Stimulated activated naive B cell treated with anti-CD40 and anti-IgM and Interleukin-4, amounts not matched to agents 10 μg/mL and 1 μg/mL and 100 μg/mL, for 72 hours (primary cell): ENCODE data around the gene ASB13.
A peak's percentile ranks its signal among the peaks of the same experiment; 100 is the strongest.

Experiments used
- ATAC-seq, 2 donors: fragments of 150-1000 bp; cut with Tn5 transposase; replicated peaks; 2 replicates each; pipeline ENCODE4 v1.10.0; 2021; ENCODE audit warnings: moderate library complexity in 1 of 2
- DNase-seq: peaks from one replicate; pipeline ENCODE4 v3.0.0; 2021
- H3K27ac Mint-ChIP-seq: one replicate; pipeline ENCODE4 v1.8.0; 2022; ENCODE audit warnings: mild to moderate bottlenecking, mixed read lengths
- H3K27me3 Mint-ChIP-seq, 2 donors: one replicate each; pipeline ENCODE4 v1.8.0; 2022; ENCODE audit warnings: mixed read lengths in 2 of 2
- H3K36me3 Mint-ChIP-seq, 2 donors: one replicate each; pipeline ENCODE4 v1.8.0; 2022; ENCODE audit warnings: mixed read lengths in 2 of 2, mild to moderate bottlenecking in 1 of 2
- H3K4me1 Mint-ChIP-seq, 2 donors: one replicate each; pipeline ENCODE4 v1.8.0; 2022; ENCODE audit warnings: mixed read lengths in 2 of 2, mild to moderate bottlenecking in 1 of 2
- H3K4me3 Mint-ChIP-seq, 2 donors: one replicate each; pipeline ENCODE4 v1.8.0; 2022; ENCODE audit warnings: mild to moderate bottlenecking in 2 of 2, mixed read lengths in 2 of 2, moderate library complexity in 1 of 2
- H3K9me3 Mint-ChIP-seq, 2 donors: one replicate each; pipeline ENCODE4 v1.8.0; 2022; ENCODE audit warnings: mixed read lengths in 2 of 2, mild to moderate bottlenecking in 1 of 2

The ASB13 gene

DNA sequence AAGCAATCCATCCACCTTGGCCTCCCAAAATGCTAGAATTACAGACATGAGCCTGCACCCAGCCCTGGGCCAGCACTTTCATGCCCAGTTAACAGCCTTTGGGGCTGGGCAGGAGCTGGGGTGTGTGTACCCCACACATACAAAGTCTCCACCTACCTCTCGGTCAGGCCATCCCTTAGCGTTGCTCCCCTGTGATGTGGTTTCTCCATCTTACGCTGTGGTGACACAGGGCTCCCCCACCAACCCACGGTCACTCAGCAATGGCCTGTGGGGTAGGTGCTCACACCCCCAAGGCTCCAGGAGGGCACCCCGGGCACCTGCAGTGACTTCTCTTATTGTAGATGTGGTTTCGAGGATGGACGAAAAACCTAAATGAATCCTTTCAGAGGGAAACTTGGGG is 58.8 kb downstream of the ASB13 start:
- Mint-ChIP-seq H3K9me3 (peaks cover 6 to 10% of the 10 kb centered on the region in 2 donors), H3K36me3 (no peaks in the 10 kb centered on the region), H3K4me1 (peaks cover 3 to 5% of the 10 kb centered on the region in 2 donors), H3K4me3 (no peak overlapping the region), H3K27me3 (peaks cover 20 to 21% of the 10 kb centered on the region in 2 donors), H3K27ac (no peak overlapping the region)
- ATAC-seq (peak; percentile 14 to 27), DNase-seq (no peak)

DNA sequence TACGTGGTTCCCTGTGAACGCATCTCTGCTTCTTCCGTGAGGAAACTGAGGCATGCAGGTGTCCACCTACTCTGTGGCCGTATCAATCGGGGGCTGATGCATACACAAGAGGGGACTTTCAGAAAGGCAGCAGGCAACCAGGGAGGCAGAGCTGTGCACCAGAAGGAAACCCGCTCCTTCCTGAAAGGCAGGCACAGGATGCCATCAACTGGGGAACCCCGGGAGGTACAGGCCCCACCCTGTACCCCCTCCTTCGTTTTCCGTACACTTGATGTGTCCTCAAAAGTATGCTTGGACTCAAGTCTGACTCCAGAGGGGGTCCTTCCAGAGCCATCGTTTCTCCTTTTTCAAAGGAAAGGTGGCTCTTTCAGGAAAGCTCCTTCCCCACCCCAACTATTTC is 59.5 kb downstream of the ASB13 start:
- Mint-ChIP-seq H3K4me3 (no peak overlapping the region), H3K27ac (no peak overlapping the region), H3K4me1 (peaks cover 3 to 5% of the 10 kb centered on the region in 2 donors), H3K9me3 (peaks cover 6 to 11% of the 10 kb centered on the region in 2 donors), H3K27me3 (peaks cover 16 to 21% of the 10 kb centered on the region in 2 donors), H3K36me3 (no peaks in the 10 kb centered on the region)
- DNase-seq (no peak), ATAC-seq (peak; percentile 59 to 62)

DNA sequence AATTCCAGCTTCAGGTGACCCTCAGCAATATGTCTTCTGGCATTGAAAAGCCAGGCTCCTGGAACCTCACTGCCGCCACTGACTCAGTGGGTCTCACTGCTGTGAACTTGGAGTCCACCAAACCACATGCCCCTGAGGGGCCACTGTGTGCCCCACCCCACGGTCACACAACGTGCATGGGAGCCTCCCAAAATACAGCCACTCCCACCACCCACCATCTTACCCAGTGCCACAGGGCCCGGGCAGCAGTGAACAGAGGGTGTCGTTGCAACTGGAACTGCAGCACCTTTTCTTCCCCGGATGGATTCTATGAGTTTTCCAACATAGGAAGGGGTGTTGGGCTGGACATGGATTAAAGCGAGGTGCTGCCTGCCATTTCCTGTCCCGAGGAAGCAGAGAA is 60.1 kb downstream of the ASB13 start:
- Mint-ChIP-seq H3K27ac (no peak overlapping the region), H3K4me1 (peaks cover 3 to 5% of the 10 kb centered on the region in 2 donors), H3K27me3 (peaks cover 16 to 21% of the 10 kb centered on the region in 2 donors), H3K4me3 (no peak overlapping the region), H3K9me3 (peaks cover 6 to 11% of the 10 kb centered on the region in 2 donors), H3K36me3 (no peaks in the 10 kb centered on the region)
- ATAC-seq (no peak), DNase-seq (no peak)

DNA sequence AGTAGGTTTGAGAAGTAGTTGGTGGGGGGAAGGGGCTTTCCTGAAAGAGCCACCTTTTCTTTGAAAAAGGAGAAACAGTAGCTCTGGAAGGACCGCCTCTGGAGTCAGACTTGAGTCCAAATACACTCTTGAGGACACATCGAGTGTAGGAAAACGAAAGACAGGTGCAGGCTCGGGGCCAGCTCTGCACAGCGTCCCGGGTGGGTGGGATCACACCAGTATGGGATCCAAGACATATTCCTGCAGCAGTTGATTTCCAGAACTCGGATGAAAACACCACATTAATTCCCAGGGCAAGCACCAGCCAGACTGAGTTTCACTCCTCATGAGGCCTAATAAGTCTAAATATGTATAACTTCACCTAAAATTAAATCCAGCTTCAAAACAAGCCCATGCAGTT is 61.4 kb downstream of the ASB13 start:
- no peak for ATAC-seq
- H3K9me3 Mint-ChIP-seq: peaks cover 6 to 11% of the 10 kb centered on the region in 2 donors
- no peak overlapping the region for H3K4me3 Mint-ChIP-seq
- H3K27ac Mint-ChIP-seq: no peak overlapping the region
- H3K36me3 Mint-ChIP-seq: no peaks in the 10 kb centered on the region
- DNase-seq: no peak
- H3K4me1 Mint-ChIP-seq: peaks cover 3 to 5% of the 10 kb centered on the region in 2 donors
- H3K27me3 Mint-ChIP-seq: peaks cover 14 to 19% of the 10 kb centered on the region in 2 donors

GRCh38 chr10:5604236-5604925 is 62.0 kb downstream of the ASB13 start:
- Mint-ChIP-seq H3K36me3 (no peaks in the 10 kb centered on the region), H3K4me3 (no peak overlapping the region), H3K9me3 (peaks cover 6 to 11% of the 10 kb centered on the region in 2 donors), H3K27ac (no peak overlapping the region), H3K4me1 (peaks cover 3 to 5% of the 10 kb centered on the region in 2 donors), H3K27me3 (peaks cover 12 to 16% of the 10 kb centered on the region in 2 donors)
- ATAC-seq (no peak), DNase-seq (no peak)

DNA sequence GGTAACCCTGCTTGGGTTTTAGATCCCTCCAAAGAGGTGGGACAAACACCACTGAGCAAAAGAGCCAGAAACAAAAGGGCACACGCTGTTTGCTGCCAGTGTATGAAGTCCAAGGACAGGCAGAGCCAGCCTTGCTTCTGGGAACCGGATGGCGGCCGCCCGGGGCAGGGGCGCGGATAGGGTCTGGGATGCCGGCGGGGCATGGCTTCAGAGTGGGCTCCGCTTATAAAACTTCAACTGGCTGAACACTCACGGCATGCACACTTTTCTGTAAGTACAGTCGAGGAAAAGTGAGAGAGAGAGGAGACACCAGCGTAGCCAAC is 62.6 kb downstream of the ASB13 start:
- no peak for ATAC-seq
- Mint-ChIP-seq H3K9me3 (peaks cover 6 to 11% of the 10 kb centered on the region in 2 donors), H3K27ac (no peak overlapping the region), H3K4me3 (no peak overlapping the region), H3K36me3 (no peaks in the 10 kb centered on the region), H3K4me1 (peaks cover 3 to 5% of the 10 kb centered on the region in 2 donors), H3K27me3 (peaks cover 12 to 16% of the 10 kb centered on the region in 2 donors)
- DNase-seq: no peak

DNA sequence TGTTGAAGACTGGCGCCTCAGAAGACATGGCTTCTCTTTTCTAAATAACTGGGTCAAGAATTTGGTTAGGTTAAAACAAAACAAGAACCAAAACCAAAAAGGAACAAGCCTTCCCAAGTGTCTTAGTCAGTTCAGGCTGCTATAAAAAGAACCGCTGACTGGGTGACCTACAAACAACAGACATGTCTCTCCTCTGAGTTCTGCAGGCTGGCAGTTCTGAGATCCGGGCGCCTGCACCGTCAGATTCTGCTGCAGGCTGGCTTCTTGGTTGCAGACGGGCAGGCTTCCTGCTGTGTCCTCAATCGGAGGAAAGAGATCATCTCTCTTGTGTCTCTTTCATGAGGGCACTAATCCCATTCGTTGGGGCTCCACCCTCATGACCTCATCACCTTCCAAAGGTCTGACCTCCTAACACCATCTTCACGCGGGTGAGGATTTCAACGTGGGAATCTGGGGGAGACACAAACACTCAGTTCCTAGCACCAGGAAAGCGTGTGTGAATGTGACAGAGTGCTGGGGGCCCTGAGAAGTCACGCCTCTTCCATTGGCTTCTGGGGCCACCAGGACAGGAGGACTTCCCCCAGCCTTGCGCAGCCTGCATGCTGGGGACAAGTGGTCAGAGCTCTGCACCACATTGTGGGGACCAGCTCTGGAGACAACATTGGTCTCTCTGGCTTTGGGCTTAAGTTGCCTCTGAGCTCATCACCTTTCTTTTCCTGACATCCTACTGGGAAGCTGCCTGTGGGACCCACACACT is 63.1 kb downstream of the ASB13 start:
- peaks cover 11 to 15% of the 10 kb centered on the region in 2 donors for H3K27me3 Mint-ChIP-seq
- peaks cover 3 to 5% of the 10 kb centered on the region in 2 donors for H3K4me1 Mint-ChIP-seq
- peaks cover 6 to 11% of the 10 kb centered on the region in 2 donors for H3K9me3 Mint-ChIP-seq
- ATAC-seq (peak in 1 of 2 donors; percentile 36), DNase-seq (no peak)
- H3K27ac Mint-ChIP-seq: no peak overlapping the region
- no peaks in the 10 kb centered on the region for H3K36me3 Mint-ChIP-seq
- H3K4me3 Mint-ChIP-seq: no peak overlapping the region

DNA sequence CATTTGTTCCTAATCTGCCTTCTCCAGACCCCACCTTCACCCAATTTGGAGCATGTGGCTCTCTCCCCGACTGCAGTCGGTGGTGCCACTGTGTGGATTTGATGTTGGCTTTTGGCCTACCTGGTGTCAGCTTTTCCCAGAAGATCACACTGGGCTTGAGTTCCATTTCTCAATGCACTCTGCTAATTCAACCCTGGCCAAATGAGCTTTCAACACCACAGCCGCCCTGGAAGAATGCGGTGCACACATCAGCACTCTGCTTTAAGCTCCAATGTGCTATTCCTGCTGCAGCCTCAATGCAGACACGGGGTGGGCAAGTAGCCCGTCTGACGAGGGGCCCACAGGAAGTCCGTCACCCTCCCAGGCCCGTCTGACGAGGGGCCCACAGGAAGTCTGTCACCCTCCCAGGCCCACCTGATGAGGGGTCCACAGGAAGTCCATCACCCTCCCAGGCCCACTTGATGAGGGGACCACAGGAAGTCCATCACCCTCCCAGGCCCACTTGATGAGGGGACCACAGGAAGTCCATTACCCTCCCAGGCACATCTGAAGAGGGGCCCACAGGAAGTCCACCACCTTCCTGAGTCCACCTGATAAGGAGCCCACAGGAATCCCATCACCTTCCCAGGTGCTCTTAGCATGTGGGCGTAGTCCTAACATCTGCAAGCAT is 64.4 kb downstream of the ASB13 start:
- Mint-ChIP-seq H3K36me3 (no peaks in the 10 kb centered on the region), H3K27ac (no peak overlapping the region), H3K27me3 (peaks cover 9 to 11% of the 10 kb centered on the region in 2 donors), H3K9me3 (peaks cover 6 to 11% of the 10 kb centered on the region in 2 donors), H3K4me3 (no peak overlapping the region), H3K4me1 (peaks cover 0 to 3% of the 10 kb centered on the region in 2 donors)
- DNase-seq (no peak), ATAC-seq (no peak)

GRCh38 chr10:5600908-5601307 is 65.5 kb downstream of the ASB13 start:
- peaks cover 5 to 8% of the 10 kb centered on the region in 2 donors for H3K4me1 Mint-ChIP-seq
- no peak overlapping the region for H3K4me3 Mint-ChIP-seq
- H3K27ac Mint-ChIP-seq: no peak overlapping the region
- peaks cover 9 to 19% of the 10 kb centered on the region in 2 donors for H3K27me3 Mint-ChIP-seq
- peaks cover 6 to 11% of the 10 kb centered on the region in 2 donors for H3K9me3 Mint-ChIP-seq
- ATAC-seq: no peak
- DNase-seq: no peak
- no peaks in the 10 kb centered on the region for H3K36me3 Mint-ChIP-seq

DNA sequence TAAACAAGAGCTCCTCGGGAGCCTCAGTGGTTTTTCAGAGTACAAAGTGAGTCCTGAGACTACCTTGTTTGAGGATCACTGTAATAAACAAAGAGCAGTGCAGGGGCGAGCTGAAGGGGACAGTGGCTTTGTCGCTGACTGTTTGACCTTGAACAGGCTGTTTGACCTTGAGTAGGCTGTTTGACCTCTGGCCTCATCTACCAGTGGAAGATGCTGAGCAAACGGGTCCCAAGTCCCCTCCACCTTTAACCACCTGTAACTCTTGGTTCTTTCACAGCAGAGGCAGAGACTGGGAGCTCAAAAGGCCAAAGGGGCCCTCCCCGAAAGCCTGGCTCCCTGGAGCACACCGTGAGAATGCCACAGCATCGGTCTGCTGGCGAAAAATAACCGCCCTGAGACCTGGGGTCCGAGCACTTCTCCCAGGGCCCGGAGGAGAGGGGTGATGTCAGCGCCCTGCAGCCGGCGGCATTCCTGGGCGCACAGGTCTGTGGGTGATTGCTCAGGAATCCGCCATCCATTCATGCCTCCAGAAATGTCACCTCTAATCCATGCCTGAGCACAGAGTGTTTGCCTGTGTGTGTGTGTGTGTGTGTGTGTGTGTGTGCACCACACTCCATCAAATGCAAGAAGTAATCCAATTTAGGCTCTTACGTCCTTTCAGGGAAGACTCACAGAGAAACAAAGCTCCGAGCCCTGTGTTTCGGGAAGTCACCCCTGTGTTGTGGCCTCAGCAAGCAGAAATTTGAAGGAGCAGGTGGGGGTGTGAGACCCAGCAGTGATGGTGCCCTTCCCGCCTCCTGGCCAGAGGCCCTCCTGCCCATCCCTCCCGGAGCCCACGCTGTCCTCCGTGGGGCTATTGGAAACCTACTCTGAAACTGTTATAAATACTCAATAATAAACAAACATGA is 66.5 kb downstream of the ASB13 start:
- H3K4me1 Mint-ChIP-seq: peaks cover 5 to 11% of the 10 kb centered on the region in 2 donors
- no peak overlapping the region for H3K27ac Mint-ChIP-seq
- H3K4me3 Mint-ChIP-seq: no peak overlapping the region
- no peak for ATAC-seq
- H3K9me3 Mint-ChIP-seq: peaks cover 6 to 11% of the 10 kb centered on the region in 2 donors
- DNase-seq: no peak
- H3K27me3 Mint-ChIP-seq: peaks cover 9 to 23% of the 10 kb centered on the region in 2 donors
- no peaks in the 10 kb centered on the region for H3K36me3 Mint-ChIP-seq

DNA sequence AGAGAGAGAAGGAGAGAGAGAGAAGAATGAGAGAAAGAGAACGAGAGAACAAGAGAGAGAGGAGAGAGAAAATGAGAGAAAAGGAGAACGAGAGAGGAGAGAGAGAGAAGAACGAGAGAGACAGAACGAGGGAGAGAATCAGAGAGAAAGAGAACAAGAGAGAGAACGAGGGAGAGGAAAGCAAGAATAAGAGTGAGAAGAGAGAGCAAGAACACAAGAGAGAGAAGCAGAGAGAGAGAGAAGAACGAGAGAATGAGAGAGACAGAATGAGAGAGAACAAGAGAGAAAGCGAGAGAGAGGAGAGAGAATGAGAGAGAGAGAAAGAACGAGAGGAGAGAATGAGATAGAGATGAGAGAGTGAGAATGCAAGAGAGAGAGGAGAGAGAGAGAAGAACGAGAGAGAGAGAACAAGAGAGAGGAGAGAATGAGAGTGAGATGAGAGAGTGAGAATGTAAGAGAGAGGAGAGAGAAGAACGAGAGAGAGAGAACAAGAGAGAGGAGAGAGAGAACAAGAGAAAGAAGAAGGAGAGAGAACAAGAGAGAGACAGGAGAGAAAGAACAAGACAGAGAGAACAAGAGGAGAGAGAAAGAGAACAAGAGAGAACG is 68.2 kb downstream of the ASB13 start:
- peaks cover 9 to 36% of the 10 kb centered on the region in 2 donors for H3K27me3 Mint-ChIP-seq
- H3K4me1 Mint-ChIP-seq: peaks cover 6 to 11% of the 10 kb centered on the region in 2 donors
- no peak overlapping the region for H3K27ac Mint-ChIP-seq
- no peak for DNase-seq
- H3K9me3 Mint-ChIP-seq: peaks cover 4 to 6% of the 10 kb centered on the region in 2 donors
- no peak overlapping the region for H3K4me3 Mint-ChIP-seq
- no peaks in the 10 kb centered on the region for H3K36me3 Mint-ChIP-seq
- no peak for ATAC-seq

GRCh38 chr10:5596611-5597341 is 69.6 kb downstream of the ASB13 start:
- DNase-seq: no peak
- Mint-ChIP-seq H3K27me3 (peaks cover 18 to 47% of the 10 kb centered on the region in 2 donors), H3K36me3 (no peaks in the 10 kb centered on the region), H3K9me3 (no peaks in the 10 kb centered on the region), H3K27ac (no peak overlapping the region), H3K4me1 (peaks cover 5 to 11% of the 10 kb centered on the region in 2 donors), H3K4me3 (no peak overlapping the region)
- no peak for ATAC-seq

DNA sequence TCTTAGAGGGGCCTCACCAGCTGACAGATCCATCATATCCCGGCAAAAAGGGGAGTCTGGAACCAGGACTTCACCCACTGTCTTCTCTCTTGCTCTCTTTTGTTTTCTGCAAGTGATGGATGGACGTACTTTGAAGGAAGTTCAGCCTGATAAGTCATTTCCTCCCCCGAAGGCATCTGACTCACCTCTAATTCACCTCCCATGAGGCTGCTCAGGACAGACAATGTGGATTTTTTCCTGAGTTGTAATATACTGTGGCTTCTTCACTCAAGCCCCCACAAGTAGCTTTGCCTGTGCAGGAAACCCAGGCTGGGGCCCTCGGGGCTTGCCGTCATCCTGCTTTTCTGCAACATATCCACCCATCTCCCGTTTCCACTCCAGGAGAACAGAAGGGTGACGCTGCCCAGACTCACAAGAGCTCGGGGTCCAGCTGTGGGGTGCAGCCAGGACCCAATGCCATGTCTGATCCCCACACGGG is 70.4 kb downstream of the ASB13 start:
- peak in 1 of 2 donors; percentile 77 for ATAC-seq
- DNase-seq: no peak
- no peak overlapping the region for H3K27ac Mint-ChIP-seq

More for the DNA sequence above, 70.4 kb downstream of the ASB13 start:
- Mint-ChIP-seq H3K27me3 (peaks cover 26 to 54% of the 10 kb centered on the region in 2 donors), H3K4me1 (peaks cover 5 to 11% of the 10 kb centered on the region in 2 donors), H3K9me3 (no peaks in the 10 kb centered on the region), H3K36me3 (no peaks in the 10 kb centered on the region), H3K4me3 (no peak overlapping the region)
